Activated T-cell treated with anti-CD3 and anti-CD28 coated beads for 48 hours (primary cell): ENCODE measurements around the gene AHCYL2.
"Not testable (repeated sequence)": the region's sequence is repeated elsewhere in the genome, so short reads cannot be mapped to it uniquely, and the experiment has no call there.

Experiments used
- DNase-seq: peaks from one replicate; pipeline ENCODE4 v3.0.0-alpha.2; 2020; ENCODE audit warnings: low read depth

Gene AHCYL2

GRCh38 chr7:129454249-129454551 is 229.4 kb downstream of the AHCYL2 start:
- no peak for DNase-seq

- DNase-seq: no peak
These were observed 231.6 kb downstream of the AHCYL2 start for GRCh38 chr7:129456421-129456820.

DNA sequence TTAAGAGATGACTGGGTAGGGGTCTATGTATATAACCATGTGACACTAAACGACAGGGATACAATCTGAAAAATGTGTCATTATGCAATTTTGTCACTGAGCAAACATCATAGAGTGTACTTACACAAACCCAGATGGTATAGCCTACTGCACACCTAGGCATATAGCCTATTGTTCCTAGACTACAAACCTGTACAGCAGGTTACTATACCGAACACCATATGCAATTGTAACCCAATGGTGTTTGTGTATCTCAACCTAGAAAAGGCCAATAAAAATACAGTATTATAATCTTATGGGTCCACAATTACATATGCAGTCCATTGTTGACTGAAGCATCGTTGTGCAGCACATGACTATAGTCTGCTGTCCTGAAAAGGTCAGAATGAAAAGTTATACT is 232.3 kb downstream of the AHCYL2 start:
- DNase-seq: no peak

GRCh38 chr7:129458171-129458570 is 233.3 kb downstream of the AHCYL2 start:
- DNase-seq: no peak

DNA sequence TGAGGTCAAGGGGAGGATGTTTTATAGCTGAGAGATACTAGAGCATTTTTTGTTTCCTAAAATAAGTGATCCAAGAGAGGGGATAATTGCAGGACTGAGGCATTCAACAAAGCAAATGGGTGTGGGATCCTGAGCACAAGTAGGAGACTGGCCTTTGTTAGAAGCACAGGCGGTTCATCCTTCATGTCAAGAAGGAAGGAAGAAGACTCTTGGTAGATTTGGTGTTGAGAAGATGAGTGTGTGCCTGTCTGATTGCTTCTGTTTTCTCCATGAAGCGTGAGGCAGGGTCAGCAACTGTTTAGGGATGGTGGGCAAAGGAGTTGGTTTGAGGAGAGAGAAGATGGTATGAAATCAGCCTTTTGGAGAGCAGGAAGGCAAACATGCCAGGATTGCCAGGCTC is 237.0 kb downstream of the AHCYL2 start:
- no peak for DNase-seq

GRCh38 chr7:129462420-129462819 is 237.6 kb downstream of the AHCYL2 start:
- no peak for DNase-seq

DNA sequence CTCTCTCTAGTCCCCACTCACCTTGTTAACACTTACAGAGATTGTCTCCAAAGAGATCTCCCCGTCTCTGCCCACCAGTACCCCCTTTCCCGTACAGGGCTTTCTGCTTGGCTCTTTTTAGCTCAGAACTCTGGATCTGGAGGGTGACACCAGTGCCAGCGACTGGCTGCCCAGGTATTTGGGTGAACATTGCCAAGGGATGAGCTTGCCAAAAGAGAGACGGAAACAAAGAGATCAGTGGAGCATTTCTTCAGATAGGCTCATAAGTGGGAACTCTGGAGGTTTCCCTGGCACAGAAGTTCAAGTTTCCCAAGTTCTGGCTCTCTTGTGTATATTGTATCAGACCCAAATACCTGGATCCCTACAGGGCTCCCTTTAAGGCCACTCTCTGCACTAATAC is 239.4 kb downstream of the AHCYL2 start:
- no peak for DNase-seq

DNA sequence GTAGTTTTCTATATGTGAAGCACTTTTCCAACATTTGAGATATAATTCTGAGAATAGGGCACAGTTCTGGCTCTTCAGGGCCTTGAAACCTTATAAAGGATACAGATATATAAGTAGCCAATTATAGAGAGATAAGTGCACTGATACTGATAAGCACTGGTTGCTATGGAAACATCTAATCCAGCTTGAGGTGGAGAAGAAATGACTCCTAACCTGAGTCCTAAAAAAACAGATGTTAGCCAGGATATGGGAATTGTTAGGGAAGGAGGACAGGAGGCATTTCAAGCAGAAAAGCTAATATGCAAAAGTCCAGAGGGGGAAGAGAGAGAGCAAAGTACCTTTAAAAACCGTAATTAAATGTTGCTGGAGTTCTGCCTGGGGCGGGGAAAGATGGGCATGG is 240.2 kb downstream of the AHCYL2 start:
- no peak for DNase-seq

DNA sequence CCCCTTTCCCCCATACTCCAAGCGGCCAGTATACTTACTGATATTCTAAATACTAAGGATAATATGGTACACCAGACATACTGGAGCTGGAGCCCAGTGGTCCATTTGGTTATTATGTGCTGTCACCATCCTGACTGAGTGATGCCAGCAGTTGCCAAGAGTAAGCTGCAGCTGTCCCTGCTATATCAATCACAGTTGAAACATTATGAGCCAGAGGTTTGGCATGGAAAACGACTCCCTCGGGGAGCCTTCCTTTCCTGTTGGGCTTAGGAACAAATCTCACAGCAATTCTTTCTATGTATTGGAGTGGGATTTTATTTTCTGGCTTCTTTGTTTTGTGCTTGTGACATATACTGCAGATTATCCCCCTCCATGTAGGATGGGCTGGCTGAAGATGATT is 242.0 kb downstream of the AHCYL2 start:
- no peak for DNase-seq

GRCh38 chr7:129468087-129468486 is 243.3 kb downstream of the AHCYL2 start:
- DNase-seq: no peak

GRCh38 chr7:129468547-129468946 is 243.7 kb downstream of the AHCYL2 start:
- DNase-seq: no peak

DNA sequence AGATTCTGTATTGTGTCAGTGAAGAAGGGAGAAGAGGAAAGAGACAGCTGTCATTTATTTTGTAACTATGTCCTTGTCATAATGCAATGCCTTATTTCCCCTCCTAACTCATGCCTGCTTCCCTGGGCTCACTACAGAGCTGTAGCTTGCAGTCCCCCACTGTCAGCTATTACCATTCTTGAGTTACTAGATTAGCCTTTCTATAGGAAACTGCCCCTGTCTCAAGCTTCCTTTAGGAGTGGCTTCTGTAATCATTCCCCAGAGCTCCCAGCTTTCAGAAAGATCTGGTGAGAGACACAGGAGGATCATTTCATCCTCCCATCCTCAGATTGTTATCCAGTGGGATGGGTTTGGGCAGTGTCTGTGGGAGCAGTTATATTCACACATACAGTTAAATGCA is 245.1 kb downstream of the AHCYL2 start:
- DNase-seq: no peak

GRCh38 chr7:129470411-129470810 is 245.6 kb downstream of the AHCYL2 start:
- DNase-seq: no peak

DNA sequence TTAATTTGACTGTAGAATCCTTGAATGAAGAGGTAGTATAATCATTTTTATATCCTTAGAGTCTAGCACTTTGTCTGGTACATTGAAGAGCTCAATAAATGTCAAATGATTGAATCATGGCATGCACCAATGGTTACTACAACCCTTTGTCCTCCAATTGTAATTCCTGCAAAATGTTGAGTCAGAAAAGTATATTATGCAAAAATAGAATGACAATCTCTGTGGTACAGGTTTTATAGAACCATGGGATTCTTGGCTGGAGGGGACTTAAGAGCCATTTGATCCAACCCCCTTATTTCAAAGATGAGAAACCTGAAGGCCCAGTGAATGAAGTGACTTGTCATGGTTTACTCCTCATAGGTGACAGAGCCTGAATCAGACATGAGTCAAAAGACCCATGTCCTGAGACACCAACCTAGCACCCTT is 246.6 kb downstream of the AHCYL2 start:
- no peak for DNase-seq

GRCh38 chr7:129475931-129476330 is 251.1 kb downstream of the AHCYL2 start:
- DNase-seq: not testable (repeated sequence)

GRCh38 chr7:129476398-129476797 is 251.6 kb downstream of the AHCYL2 start:
- not testable (repeated sequence) for DNase-seq
